Osteocyte (in vitro differentiated cells): Measurements from ENCODE around the gene CPNE8. TPM values are rescaled to one million over a fixed set of nuclear protein-coding genes. Genes with fewer than 3 reads are reported as not detected.

Source experiments
- DNase-seq: peaks from one replicate; pipeline ENCODE4 v3.0.0; 2021; ENCODE audit warnings: mixed read lengths; ENCODE audit not compliant: unreplicated experiment; ENCODE audit errors: extremely low spot score
- H3K27ac Mint-ChIP-seq: one replicate; pipeline ENCODE4 v1.8.0; 2021; ENCODE audit warnings: mild to moderate bottlenecking, mixed read lengths; ENCODE audit not compliant: unreplicated experiment
- H3K27me3 Mint-ChIP-seq: one replicate; pipeline ENCODE4 v1.8.0; 2021; ENCODE audit warnings: mixed read lengths; ENCODE audit not compliant: unreplicated experiment
- H3K36me3 Mint-ChIP-seq: one replicate; pipeline ENCODE4 v1.8.0; 2021; ENCODE audit warnings: mixed read lengths; ENCODE audit not compliant: unreplicated experiment
- H3K4me1 Mint-ChIP-seq: one replicate; pipeline ENCODE4 v1.8.0; 2021; ENCODE audit warnings: mixed read lengths; ENCODE audit not compliant: unreplicated experiment
- H3K4me3 Mint-ChIP-seq: one replicate; pipeline ENCODE4 v1.8.0; 2021; ENCODE audit warnings: mild to moderate bottlenecking, moderate library complexity, mixed read lengths; ENCODE audit not compliant: unreplicated experiment
- H3K9me3 Mint-ChIP-seq: one replicate; pipeline ENCODE4 v1.8.0; 2021; ENCODE audit warnings: mixed read lengths; ENCODE audit not compliant: unreplicated experiment
- CTCF ChIP-seq: fragments of 200-600 bp; sonication (generic); IDR thresholded peaks from 2 replicates; pipeline ENCODE4 v1.5.0; 2021; ENCODE audit warnings: antibody characterized with exemption, mild to moderate bottlenecking, moderate library complexity
- total RNA-seq: library from RNA; stranded (reverse); gene quantifications from 2 replicates; pipeline ENCODE4 v1.2.1, GENCODE V29; 2021

CPNE8 gene
- total RNA-seq, 1 donor from 2014 or later: 8.7 TPM

DNA sequence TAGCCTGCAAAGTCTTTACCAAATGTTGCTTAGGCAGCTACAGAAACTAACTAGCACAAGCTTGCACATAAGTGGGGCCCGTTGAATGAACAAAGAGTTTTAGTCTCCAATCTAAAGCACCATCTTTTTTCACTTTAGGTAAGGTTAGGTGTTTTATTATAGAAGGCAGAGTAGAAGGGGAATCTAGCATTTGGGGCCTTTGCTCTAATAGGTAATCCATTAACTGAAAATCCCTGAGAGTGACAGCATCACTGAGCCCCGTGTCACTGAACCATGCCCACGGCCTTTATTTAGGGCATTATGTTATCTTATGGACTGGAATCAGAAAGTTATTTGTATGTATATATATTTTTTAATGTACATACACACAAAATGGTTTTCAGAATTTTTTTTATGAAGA, 25.1 kb downstream of the CPNE8 start:
- DNase-seq: no peak
- no peak for TF ChIP-seq CTCF
- H3K27ac Mint-ChIP-seq: no peak overlapping the region
- H3K4me3 Mint-ChIP-seq: no peak overlapping the region
- H3K36me3 Mint-ChIP-seq: no peaks in the 10 kb centered on the region
- H3K9me3 Mint-ChIP-seq: no peaks in the 10 kb centered on the region
- H3K27me3 Mint-ChIP-seq: no peaks in the 10 kb centered on the region
- H3K4me1 Mint-ChIP-seq: peaks cover 1% of the 10 kb centered on the region

DNA sequence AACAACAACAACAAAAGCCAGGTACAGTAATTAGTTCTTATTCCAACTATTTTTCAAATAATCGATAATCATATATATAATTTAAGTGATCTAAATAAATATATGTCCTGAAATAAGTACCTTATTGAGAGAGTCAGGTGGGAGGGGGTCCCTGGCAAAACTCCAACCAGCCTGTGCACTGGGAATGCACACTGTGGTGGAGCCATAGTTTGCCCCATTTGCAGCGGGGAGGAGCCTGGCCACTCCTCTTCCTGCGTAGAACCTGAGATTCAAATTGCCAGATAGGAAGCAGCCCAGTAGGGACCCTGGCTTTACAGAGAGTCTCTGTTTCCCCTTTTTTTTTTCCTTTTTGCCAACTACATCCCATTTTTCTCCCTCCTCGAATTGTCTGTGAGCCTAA, 26.4 kb downstream of the CPNE8 start:
- no peak overlapping the region for H3K4me3 Mint-ChIP-seq
- no peaks in the 10 kb centered on the region for H3K9me3 Mint-ChIP-seq
- no peak overlapping the region for H3K27ac Mint-ChIP-seq
- no peak for DNase-seq
- TF ChIP-seq CTCF: no peak
- H3K27me3 Mint-ChIP-seq: no peaks in the 10 kb centered on the region
- no peaks in the 10 kb centered on the region for H3K36me3 Mint-ChIP-seq
- peaks cover 1% of the 10 kb centered on the region for H3K4me1 Mint-ChIP-seq

- no peak overlapping the region for H3K27ac Mint-ChIP-seq
- H3K4me3 Mint-ChIP-seq: no peak overlapping the region
- no peaks in the 10 kb centered on the region for H3K9me3 Mint-ChIP-seq
- no peak for TF ChIP-seq CTCF
- H3K36me3 Mint-ChIP-seq: no peaks in the 10 kb centered on the region
- H3K4me1 Mint-ChIP-seq: peaks cover 1% of the 10 kb centered on the region
- DNase-seq: no peak
- H3K27me3 Mint-ChIP-seq: no peaks in the 10 kb centered on the region
Measured at GRCh38 chr12:38878333-38878705, 27.1 kb downstream of the CPNE8 start.

- no peak for DNase-seq
- TF ChIP-seq CTCF: no peak
- Mint-ChIP-seq H3K4me1 (peaks cover 1% of the 10 kb centered on the region), H3K27ac (no peak overlapping the region), H3K9me3 (no peaks in the 10 kb centered on the region), H3K27me3 (no peaks in the 10 kb centered on the region), H3K4me3 (no peak overlapping the region), H3K36me3 (no peaks in the 10 kb centered on the region)
Measured at GRCh38 chr12:38875586-38876228, 29.7 kb downstream of the CPNE8 start.

- H3K27me3 Mint-ChIP-seq: no peaks in the 10 kb centered on the region
- no peaks in the 10 kb centered on the region for H3K4me1 Mint-ChIP-seq
- TF ChIP-seq CTCF: no peak
- no peak for DNase-seq
- H3K4me3 Mint-ChIP-seq: no peak overlapping the region
- H3K9me3 Mint-ChIP-seq: no peaks in the 10 kb centered on the region
- H3K36me3 Mint-ChIP-seq: no peaks in the 10 kb centered on the region
- H3K27ac Mint-ChIP-seq: no peak overlapping the region
Measured at GRCh38 chr12:38872561-38872960, 32.8 kb downstream of the CPNE8 start.
